Vagina (tissue), 2 donors: ENCODE measurements around the gene TBC1D22A.

ENCODE experiments used
- POLR2A ChIP-seq, 2 donors: fragments of 450-650 bp; IDR thresholded peaks; one replicate each; pipeline ENCODE4 v1.6.1; 2017; ENCODE audit warnings: antibody characterized with exemption in 2 of 2, mild to moderate bottlenecking in 2 of 2, moderate library complexity in 2 of 2
- TF ChIP-seq, protein P1 (sequence below), 3 experiments: fragments of 450-650 bp in 2 of 3; fragments of 200-600 bp in 1 of 3; sonication (generic) in 1 of 3; IDR thresholded peaks; one replicate each; pipeline ENCODE4 v1.5.1; 2017 to 2019; ENCODE audit warnings: antibody characterized with exemption in 3 of 3, mild to moderate bottlenecking in 2 of 3, moderate library complexity in 2 of 3

DNA sequence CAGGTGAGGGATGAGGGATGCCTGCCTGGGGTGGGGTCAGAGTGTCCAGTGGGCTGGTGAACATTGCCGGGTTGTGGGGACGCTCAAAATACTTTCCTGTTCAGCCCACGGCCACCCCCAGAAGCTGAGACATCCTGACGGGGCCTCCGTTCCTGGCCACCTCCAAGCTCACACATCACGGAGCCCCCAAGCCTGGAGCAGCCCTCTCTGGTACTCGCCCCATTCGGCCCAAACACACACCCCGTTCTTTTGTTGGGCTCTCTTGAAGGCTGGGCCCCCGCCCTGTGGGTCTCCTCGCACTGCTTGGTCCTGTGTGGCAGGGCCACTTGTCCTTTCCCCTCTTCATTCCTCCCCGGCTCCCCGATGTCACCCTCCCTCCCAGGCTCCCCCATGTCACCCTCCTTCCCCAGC is 442.6 kb downstream of the TBC1D22A start:
- no peak for TF ChIP-seq POLR2A (IDR thresholded peaks at IDR 0.05)
- TF ChIP-seq, protein P1, sequence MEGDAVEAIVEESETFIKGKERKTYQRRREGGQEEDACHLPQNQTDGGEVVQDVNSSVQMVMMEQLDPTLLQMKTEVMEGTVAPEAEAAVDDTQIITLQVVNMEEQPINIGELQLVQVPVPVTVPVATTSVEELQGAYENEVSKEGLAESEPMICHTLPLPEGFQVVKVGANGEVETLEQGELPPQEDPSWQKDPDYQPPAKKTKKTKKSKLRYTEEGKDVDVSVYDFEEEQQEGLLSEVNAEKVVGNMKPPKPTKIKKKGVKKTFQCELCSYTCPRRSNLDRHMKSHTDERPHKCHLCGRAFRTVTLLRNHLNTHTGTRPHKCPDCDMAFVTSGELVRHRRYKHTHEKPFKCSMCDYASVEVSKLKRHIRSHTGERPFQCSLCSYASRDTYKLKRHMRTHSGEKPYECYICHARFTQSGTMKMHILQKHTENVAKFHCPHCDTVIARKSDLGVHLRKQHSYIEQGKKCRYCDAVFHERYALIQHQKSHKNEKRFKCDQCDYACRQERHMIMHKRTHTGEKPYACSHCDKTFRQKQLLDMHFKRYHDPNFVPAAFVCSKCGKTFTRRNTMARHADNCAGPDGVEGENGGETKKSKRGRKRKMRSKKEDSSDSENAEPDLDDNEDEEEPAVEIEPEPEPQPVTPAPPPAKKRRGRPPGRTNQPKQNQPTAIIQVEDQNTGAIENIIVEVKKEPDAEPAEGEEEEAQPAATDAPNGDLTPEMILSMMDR (IDR thresholded peaks at IDR 0.05) = no peak
